ENCODE measurements around the gene CCDC7.
"Not testable (repeated sequence)": the region's sequence is repeated elsewhere in the genome, so short reads cannot be mapped to it uniquely, and the experiment has no call there.

Gene CCDC7

DNA sequence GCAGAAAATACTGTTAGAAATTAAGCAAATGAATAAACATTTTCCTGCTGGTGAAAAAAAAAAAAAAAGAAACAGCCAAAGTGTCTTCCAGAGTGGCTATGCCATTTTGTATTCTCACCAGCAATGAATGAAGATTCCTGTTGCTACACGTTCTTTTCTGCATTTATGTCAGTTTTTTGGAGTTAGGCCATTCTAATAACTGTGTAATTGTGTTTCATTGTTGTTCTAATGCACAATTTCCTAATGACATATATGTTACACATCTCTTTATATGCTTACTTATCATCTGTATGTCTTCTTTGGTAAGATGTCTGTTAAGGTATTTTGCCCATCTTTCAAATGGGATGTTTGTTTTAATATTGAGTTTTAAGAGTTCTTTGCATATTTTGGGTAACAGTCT lies 298.4 kb downstream of the CCDC7 start:
- DNase-seq, result no peak

DNA sequence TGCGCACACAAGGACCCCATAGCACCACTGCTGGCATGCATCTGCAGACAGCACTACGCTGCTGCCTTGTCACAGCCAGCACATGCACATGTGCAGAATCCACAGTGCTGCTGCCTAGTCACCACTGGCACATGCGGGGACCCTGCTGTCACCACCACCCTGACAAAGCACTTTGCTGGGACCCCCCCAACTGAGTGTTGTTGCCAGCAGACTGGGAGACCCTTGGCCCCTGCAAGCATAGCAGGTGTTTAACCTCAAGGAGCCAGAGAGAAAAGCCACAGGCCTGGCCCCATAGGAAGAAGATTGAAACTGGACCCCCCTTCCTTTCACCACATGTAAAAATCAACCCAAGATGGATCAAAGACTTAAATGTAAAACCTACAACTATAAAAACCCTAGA lies 300.9 kb downstream of the CCDC7 start:
- no peak for DNase-seq

DNA sequence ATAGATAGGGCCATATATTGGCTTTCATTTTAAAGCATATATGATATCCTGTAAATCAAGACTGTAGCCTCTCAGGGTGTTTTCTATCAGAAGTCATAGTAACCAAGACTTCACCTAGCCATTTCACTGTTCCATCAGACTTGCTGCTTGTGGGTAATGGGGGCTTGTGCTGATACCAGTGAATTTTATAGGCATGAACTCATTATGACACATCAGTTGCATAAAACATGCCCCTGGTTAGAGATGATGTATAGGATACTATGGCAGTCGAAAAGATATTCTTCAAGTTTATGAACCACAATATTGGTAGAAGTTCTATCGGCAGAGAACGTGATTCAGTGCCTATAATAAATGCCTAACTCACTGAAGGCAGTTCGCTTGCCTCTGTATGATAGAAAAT lies 305.6 kb downstream of the CCDC7 start:
- DNase-seq, result no peak

DNA sequence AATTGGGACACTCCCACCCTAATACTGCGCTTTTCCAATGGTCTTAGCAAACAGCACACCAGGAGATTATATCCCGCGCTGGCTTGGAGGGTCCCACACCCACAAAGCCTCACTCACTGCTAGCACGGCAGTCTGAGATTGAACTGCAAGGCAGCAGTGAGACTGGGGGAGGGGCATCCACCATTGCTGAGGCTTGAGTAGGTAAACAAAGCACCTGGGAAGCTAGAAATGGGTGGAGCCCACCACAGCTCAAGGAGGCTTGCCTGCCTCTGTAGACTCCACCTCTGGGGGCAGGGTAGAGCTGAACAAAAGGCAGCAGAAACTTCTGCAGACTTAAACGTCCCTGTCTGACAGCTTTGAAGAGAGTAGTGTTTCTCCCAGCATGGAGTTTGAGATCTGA lies 309.0 kb downstream of the CCDC7 start:
- not testable (repeated sequence) for DNase-seq

DNA sequence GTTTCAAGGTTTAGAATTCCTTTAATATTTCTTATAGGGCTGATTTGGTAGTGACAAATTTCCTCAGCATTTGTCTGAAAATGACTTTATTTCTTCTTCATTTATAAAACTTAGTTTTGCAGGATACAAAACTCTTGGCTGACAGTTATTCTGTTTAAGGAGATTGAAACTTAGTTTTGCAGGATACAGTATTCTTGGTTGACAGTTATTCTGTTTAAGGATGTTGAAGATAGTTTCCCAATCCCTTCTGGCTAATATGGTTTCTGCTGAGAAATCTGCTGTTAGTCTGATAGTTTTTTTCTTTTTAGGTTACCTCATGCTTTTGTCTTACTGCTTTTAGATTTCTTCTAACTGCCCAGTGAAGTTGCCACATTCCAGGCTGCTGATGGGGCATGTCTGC lies 325.3 kb downstream of the CCDC7 start:
- DNase-seq, result no peak

GRCh38 chr10:32773105-32773504 lies 327.2 kb downstream of the CCDC7 start:
- DNase-seq, result no peak

- no peak for DNase-seq
These were observed 341.0 kb downstream of the CCDC7 start for GRCh38 chr10:32786968-32787367.

- DNase-seq, result no peak
These were observed 341.8 kb downstream of the CCDC7 start for GRCh38 chr10:32787690-32788284.

- no peak for DNase-seq
These were observed 342.4 kb downstream of the CCDC7 start for GRCh38 chr10:32788359-32788758.

GRCh38 chr10:32790483-32790882 lies 344.5 kb downstream of the CCDC7 start:
- DNase-seq, result no peak

DNA sequence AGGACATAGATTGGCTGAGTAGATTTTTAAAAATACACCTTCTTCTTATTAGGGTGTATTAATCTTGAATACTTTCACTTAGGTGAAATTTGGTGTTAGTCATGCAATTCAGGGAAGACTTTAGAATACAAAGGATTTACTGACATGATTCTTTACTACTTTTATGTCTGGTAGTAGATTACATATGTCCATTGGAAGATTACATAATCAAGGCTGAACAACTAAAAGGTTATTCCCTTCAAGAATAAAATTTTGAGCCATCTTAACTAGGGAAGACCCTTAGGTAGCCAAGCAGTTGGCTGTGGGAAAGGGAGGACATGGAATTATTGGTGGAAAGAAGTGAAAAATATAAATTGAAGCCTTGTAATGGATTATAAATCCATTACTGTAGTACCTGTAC lies 347.1 kb downstream of the CCDC7 start:
- no peak for DNase-seq

- peak; percentile 30 for DNase-seq
These were observed 349.8 kb downstream of the CCDC7 start for GRCh38 chr10:32795598-32796183.

DNA sequence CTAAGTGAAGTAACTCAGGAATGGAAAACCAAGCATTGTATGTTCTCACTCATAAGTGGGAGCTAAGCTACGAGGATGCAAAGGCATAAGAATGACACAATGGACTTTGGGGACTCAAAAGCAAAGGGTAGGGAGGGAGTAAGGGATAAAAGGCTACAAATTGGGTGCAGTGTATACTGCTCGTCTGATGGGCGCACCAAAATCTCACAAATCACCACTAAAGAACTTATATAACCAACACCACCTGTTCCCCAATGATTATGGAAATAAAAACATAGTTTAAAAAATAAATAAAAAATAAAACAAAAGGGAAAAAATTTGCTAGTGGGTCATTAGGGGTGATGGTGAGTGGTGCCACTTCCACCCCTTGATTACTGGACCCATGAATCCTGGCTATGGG lies 351.5 kb downstream of the CCDC7 start:
- DNase-seq, result not testable (repeated sequence)

- DNase-seq, result no peak
These were observed 401.0 kb downstream of the CCDC7 start for GRCh38 chr10:32846974-32847373.

GRCh38 chr10:32851301-32851700 lies 405.4 kb downstream of the CCDC7 start:
- no peak for DNase-seq

DNA sequence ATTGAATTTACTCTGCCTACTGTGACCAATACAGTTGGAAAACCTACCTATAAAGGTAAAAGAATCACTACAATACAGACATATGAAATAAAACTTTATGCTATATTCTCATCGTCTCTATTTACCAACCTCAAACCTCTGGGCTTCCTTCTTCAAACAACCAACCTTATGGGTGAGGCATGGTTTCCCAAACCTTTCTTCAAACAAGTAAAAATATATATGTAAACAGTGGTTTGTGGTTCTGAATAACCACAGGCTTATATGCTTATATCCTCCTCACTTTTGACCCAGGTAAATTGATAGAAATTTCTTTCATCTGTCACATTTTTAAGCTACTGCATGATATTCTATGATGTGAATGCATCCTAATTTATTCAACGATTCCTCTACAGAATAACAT lies 408.5 kb downstream of the CCDC7 start:
- no peak for DNase-seq

GRCh38 chr10:32865170-32865569 lies 419.2 kb downstream of the CCDC7 start:
- DNase-seq, result no peak

DNA sequence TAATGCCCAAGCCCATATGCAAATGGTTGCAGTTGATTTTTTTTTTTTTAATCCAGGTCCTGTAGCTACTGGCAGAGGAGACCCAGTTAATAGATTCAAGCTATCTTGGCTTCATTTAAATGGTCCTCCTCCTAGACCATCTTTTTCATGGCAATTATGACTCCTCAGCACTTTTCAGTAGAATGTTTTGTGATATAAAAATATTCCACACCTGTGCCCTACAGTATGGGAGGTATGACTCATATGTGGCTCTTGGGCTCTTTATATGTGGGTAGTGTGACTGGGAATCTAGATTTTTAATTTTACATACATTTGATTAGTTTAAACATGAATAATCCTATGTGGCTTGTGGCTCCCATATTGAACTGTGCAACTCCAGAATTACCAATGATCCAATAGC lies 432.0 kb downstream of the CCDC7 start:
- DNase-seq, result no peak

GRCh38 chr10:32878646-32879045 lies 432.7 kb downstream of the CCDC7 start:
- DNase-seq, result no peak

DNA sequence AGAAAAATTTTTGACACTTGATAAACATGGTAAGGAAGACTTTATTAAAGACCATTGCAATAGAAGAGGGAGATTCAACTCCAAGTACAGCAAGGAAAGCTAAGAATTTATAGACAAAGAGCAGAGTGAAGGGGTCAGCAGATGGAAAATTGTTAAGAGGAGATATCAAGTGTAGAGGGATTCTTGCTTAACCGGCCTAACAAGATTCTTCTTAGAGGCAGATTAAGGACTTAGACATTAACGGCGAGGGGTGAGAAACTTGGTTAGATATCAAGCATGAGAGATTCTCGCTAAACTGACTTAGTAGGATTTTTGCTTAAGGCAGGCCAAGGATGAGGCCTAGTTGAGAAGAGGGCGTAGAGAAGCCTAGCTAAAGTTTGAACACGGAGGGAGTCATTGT lies 436.1 kb downstream of the CCDC7 start:
- no peak for DNase-seq

GRCh38 chr10:32887481-32887880 lies 441.5 kb downstream of the CCDC7 start:
- no peak for DNase-seq

DNA sequence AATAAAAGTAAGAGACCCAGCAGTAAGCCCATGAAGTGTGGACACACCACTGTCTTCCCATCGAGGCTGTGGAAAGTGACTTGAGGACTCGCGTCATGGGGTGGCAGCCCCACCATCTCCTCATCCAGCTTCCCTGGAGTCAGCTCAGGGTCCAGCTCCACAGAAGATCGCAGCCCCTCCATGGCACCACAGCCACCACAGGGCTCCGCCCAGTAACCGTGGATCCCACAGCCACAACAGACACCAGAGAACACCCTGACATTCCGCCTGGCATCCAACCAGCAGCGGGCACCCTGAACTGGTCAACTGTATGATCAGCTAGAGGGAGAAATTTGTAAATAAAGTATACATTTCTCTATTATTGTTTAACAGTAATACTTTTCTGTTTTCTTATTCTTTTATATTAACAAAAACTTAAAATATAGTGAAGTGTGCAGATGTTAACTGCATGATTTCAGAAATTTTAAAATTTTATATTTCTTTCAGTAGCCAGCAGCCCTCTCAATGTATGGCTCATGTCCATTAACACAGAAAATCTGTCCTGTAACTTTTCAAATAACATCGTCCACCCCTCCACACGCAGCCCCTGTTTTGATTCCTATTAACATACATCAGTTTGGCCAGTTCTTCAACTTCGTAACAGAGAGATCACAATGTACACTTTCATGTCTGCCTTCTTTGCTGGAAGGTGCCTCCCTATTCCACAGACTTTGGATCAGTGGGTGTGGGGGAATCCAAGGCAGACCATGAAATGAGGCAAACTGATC lies 442.4 kb downstream of the CCDC7 start:
- DNase-seq, result no peak

- DNase-seq, result no peak
These were observed 443.8 kb downstream of the CCDC7 start for GRCh38 chr10:32889631-32890212.

DNA sequence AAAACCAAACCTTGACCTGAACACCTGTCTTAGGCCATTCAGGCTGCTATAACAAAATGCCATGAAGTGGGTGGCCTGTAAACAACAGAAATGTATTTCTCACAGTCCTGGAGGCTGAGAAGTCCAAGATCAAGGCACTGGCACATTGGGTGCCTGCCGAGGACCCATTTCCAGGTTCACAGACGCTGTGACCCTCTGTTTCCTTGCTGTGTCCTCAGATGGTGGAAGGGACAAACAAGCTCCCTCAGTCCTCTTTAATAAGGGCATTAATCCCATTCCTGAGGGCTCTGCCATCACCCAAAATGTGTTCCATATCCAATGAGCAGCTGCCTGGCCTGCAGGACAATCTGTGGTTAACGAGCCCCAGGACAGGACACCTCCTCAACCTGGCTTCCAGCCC lies 444.5 kb downstream of the CCDC7 start:
- DNase-seq, result no peak

Measured in NCI-H1694 treated with DMSO at 0.1 percent for 48 hours (cell line).